Erythroblast (primary cell): ENCODE data around the gene C16orf92.

Source experiments
- DNase-seq, 2 experiments: peaks; one replicate each; lab custom pipeline; 2025; lab: John Stamatoyannopoulos, UW
- GATA1 ChIP-seq: IDR thresholded peaks from 2 replicates; pipeline ENCODE4 v1.6.1; 2011; ENCODE audit warnings: low read depth, mild to moderate bottlenecking, control low read depth, low read length, moderate library complexity
- POLR2A ChIP-seq: IDR thresholded peaks from 2 replicates; pipeline ENCODE4 v1.6.1; 2011; ENCODE audit warnings: mild to moderate bottlenecking, low read length

Gene C16orf92

GRCh38 chr16:29993903-29994599 is 28.9 kb upstream of the C16orf92 start:
- DNase-seq, result no peak
- TF ChIP-seq POLR2A (no peak), GATA1 (no peak)

GRCh38 chr16:29994600-29995323 is 28.2 kb upstream of the C16orf92 start:
- TF ChIP-seq POLR2A, result no peak
- TF ChIP-seq GATA1, result no peak
- no peak for DNase-seq

GRCh38 chr16:29995324-29995910 is 27.6 kb upstream of the C16orf92 start, which contains the start of gene HIRIP3:
HIRIP3 (minus strand) TSS chr16:29995617; CDS start chr16:29995605, 12 bp downstream.
- TF ChIP-seq POLR2A, result no peak
- no peak for TF ChIP-seq GATA1
- peak; percentile 92 to 93 for DNase-seq

GRCh38 chr16:29995911-29996765 is 26.9 kb upstream of the C16orf92 start, which contains the start of gene INO80E:
INO80E (plus strand) TSS chr16:29996241; CDS start chr16:29996311, 70 bp downstream.
- no peak for TF ChIP-seq GATA1
- TF ChIP-seq POLR2A, result peak; percentile 91

GRCh38 chr16:29996766-29997250 is 26.2 kb upstream of the C16orf92 start:
- DNase-seq, result no peak
- TF ChIP-seq POLR2A (no peak), GATA1 (no peak)

More at GRCh38 chr16:29995911-29996765, 26.9 kb upstream of the C16orf92 start, which contains the start of gene INO80E:
- DNase-seq, result peak; percentile 98 to 99

GRCh38 chr16:29999605-30000004 is 23.4 kb upstream of the C16orf92 start:
- DNase-seq, result no peak
- TF ChIP-seq GATA1, result no peak
- no peak for TF ChIP-seq POLR2A

- DNase-seq, result no peak
- TF ChIP-seq GATA1 (no peak), POLR2A (no peak)
Observed at GRCh38 chr16:30000735-30001631, 22.0 kb upstream of the C16orf92 start.

GRCh38 chr16:30002614-30003346 is 20.2 kb upstream of the C16orf92 start:
- TF ChIP-seq GATA1 (no peak), POLR2A (no peak)
- DNase-seq, result no peak

- no peak for DNase-seq
- TF ChIP-seq GATA1 (no peak), POLR2A (no peak)
Observed at GRCh38 chr16:30003670-30004423, 19.2 kb upstream of the C16orf92 start.

- DNase-seq, result no peak
Observed at GRCh38 chr16:30004424-30004776, 18.6 kb upstream of the C16orf92 start.

GRCh38 chr16:30004811-30005242 is 18.2 kb upstream of the C16orf92 start:
- DNase-seq, result no peak
- no peak for TF ChIP-seq GATA1
- TF ChIP-seq POLR2A, result no peak

More at GRCh38 chr16:30004424-30004776, 18.6 kb upstream of the C16orf92 start:
- TF ChIP-seq GATA1, result no peak
- no peak for TF ChIP-seq POLR2A
